Astrocyte (in vitro differentiated cells and primary cell): ENCODE measurements around the gene RHBG. TPM values are rescaled to one million over a fixed set of nuclear protein-coding genes. Genes with fewer than 3 reads are reported as not detected.
"Not testable (repeated sequence)": the region's sequence is repeated elsewhere in the genome, so short reads cannot be mapped to it uniquely, and the experiment has no call there.

Experiments
- DNase-seq: peaks from one replicate; pipeline ENCODE4 v3.0.0-alpha.2; 2010; ENCODE audit warnings: low read depth
- FAIRE-seq: peaks from 2 replicates; lab custom pipeline; 2011; peaks lifted over from hg19 to GRCh38; lab: Jason Lieb, UNC
- H2AFZ ChIP-seq: 2 replicates; pipeline ENCODE4 v1.6.0; 2012; ENCODE audit warnings: low read depth, low read length, inconsistent platforms
- H3K27ac ChIP-seq: 2 replicates; pipeline ENCODE4 v1.5.1; 2011; ENCODE audit warnings: low read depth, low read length, inconsistent platforms
- H3K27me3 ChIP-seq: 2 replicates; pipeline ENCODE4 v1.6.0; 2011; ENCODE audit warnings: low read length, inconsistent platforms; ENCODE audit not compliant: insufficient read depth
- H3K36me3 ChIP-seq: 2 replicates; pipeline ENCODE4 v1.5.1; 2011; ENCODE audit warnings: low read length, inconsistent platforms; ENCODE audit not compliant: insufficient read depth
- H3K4me1 ChIP-seq: 2 replicates; pipeline ENCODE4 v1.5.1; 2011; ENCODE audit warnings: low read length, inconsistent platforms; ENCODE audit not compliant: insufficient read depth
- H3K4me2 ChIP-seq: 2 replicates; pipeline ENCODE4 v1.6.0; 2012; ENCODE audit warnings: low read length, inconsistent platforms
- H3K4me3 ChIP-seq: 2 replicates; pipeline ENCODE4 v1.5.1; 2011; ENCODE audit warnings: low read depth, mild to moderate bottlenecking, low read length, inconsistent platforms; ENCODE audit not compliant: insufficient read depth
- H3K79me2 ChIP-seq: 2 replicates; pipeline ENCODE4 v1.6.0; 2012; ENCODE audit warnings: mild to moderate bottlenecking, low read length, inconsistent platforms; ENCODE audit not compliant: insufficient read depth
- H3K9ac ChIP-seq: 2 replicates; pipeline ENCODE4 v1.6.0; 2012; ENCODE audit warnings: mild to moderate bottlenecking, low read length, inconsistent platforms
- H3K9me3 ChIP-seq: 2 replicates; pipeline ENCODE4 v1.5.1; 2012; ENCODE audit warnings: low read depth, mild to moderate bottlenecking, low read length, inconsistent platforms; ENCODE audit not compliant: insufficient read depth
- H4K20me1 ChIP-seq: 2 replicates; pipeline ENCODE4 v1.6.0; 2012; ENCODE audit warnings: low read length, inconsistent platforms; ENCODE audit not compliant: insufficient read depth
- H3K27ac Mint-ChIP-seq: one replicate; pipeline ENCODE4 v1.8.0; 2021; ENCODE audit warnings: mild to moderate bottlenecking, mixed read lengths; ENCODE audit not compliant: unreplicated experiment
- H3K27me3 Mint-ChIP-seq: one replicate; pipeline ENCODE4 v1.8.0; 2021; ENCODE audit warnings: low read depth, mixed read lengths; ENCODE audit not compliant: unreplicated experiment
- H3K36me3 Mint-ChIP-seq: one replicate; pipeline ENCODE4 v1.8.0; 2021; ENCODE audit warnings: low read depth, mixed read lengths; ENCODE audit not compliant: unreplicated experiment
- H3K4me1 Mint-ChIP-seq: one replicate; pipeline ENCODE4 v1.8.0; 2021; ENCODE audit warnings: low read depth, mixed read lengths; ENCODE audit not compliant: unreplicated experiment
- H3K4me3 Mint-ChIP-seq: one replicate; pipeline ENCODE4 v1.8.0; 2021; ENCODE audit warnings: mild to moderate bottlenecking, moderate library complexity, mixed read lengths; ENCODE audit not compliant: unreplicated experiment
- H3K9me3 Mint-ChIP-seq: one replicate; pipeline ENCODE4 v1.8.0; 2021; ENCODE audit warnings: mild to moderate bottlenecking, mixed read lengths; ENCODE audit not compliant: unreplicated experiment
- EZH2 ChIP-seq: IDR thresholded peaks from 2 replicates; pipeline ENCODE4 v1.6.1; 2012; ENCODE audit warnings: mild to moderate bottlenecking, low read length, inconsistent platforms; ENCODE audit not compliant: insufficient read depth
- total RNA-seq: library from RNA; stranded (reverse); gene quantifications from 2 replicates; pipeline ENCODE4 v1.2.1, GENCODE V29; 2021
- TF ChIP-seq, protein P1 (sequence below): IDR thresholded peaks from 2 replicates; pipeline ENCODE4 v1.5.1; 2011; ENCODE audit warnings: low read depth, mild to moderate bottlenecking, inconsistent platforms, low read length, moderate library complexity; ENCODE audit not compliant: insufficient read depth

The RHBG gene
- total RNA-seq, 1 donor from 2014 or later = not detected

DNA sequence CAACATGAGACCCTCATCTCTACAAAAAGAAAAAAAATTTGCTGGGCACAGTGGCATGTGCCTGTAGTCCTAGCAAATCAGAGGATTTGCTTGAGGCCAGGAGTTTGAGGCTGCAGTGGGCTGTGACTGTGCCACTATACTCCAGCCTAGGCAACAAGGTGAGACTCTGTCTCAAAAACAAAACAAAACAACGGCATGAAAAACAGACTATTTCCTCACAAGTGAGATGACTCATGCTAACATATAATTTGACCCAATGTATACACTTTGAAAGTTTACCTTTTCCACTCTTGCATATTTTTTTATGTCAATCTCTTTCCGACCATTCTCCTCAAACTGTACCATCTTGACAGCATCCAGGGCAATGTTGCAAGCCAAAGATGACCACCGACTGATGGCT, 48.5 kb upstream of the RHBG start:
- FAIRE-seq = no peak
- no peak overlapping the region for H3K4me3 ChIP-seq
- peak overlapping the region; percentile 8 for H3K27ac ChIP-seq
- no peak for DNase-seq
- H4K20me1 ChIP-seq = peaks cover 54% of the 10 kb centered on the region
- H3K4me2 ChIP-seq = no peak overlapping the region
- no peak overlapping the region for H2AFZ ChIP-seq
- peaks cover 63% of the 10 kb centered on the region for H3K36me3 ChIP-seq
- peaks cover 17% of the 10 kb centered on the region for H3K79me2 ChIP-seq
- H3K9ac ChIP-seq = no peak overlapping the region
- no peaks in the 10 kb centered on the region for H3K4me1 Mint-ChIP-seq
- TF ChIP-seq EZH2 = no peak
- TF ChIP-seq, protein P1, sequence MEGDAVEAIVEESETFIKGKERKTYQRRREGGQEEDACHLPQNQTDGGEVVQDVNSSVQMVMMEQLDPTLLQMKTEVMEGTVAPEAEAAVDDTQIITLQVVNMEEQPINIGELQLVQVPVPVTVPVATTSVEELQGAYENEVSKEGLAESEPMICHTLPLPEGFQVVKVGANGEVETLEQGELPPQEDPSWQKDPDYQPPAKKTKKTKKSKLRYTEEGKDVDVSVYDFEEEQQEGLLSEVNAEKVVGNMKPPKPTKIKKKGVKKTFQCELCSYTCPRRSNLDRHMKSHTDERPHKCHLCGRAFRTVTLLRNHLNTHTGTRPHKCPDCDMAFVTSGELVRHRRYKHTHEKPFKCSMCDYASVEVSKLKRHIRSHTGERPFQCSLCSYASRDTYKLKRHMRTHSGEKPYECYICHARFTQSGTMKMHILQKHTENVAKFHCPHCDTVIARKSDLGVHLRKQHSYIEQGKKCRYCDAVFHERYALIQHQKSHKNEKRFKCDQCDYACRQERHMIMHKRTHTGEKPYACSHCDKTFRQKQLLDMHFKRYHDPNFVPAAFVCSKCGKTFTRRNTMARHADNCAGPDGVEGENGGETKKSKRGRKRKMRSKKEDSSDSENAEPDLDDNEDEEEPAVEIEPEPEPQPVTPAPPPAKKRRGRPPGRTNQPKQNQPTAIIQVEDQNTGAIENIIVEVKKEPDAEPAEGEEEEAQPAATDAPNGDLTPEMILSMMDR = no peak
- no peaks in the 10 kb centered on the region for H3K4me1 ChIP-seq
- no peak overlapping the region for H3K27ac Mint-ChIP-seq
- no peaks in the 10 kb centered on the region for H3K9me3 Mint-ChIP-seq
- peaks cover 12% of the 10 kb centered on the region for H3K36me3 Mint-ChIP-seq
- no peaks in the 10 kb centered on the region for H3K9me3 ChIP-seq
- no peaks in the 10 kb centered on the region for H3K27me3 ChIP-seq
- no peak overlapping the region for H3K4me3 Mint-ChIP-seq
- H3K27me3 Mint-ChIP-seq = no peaks in the 10 kb centered on the region

DNA sequence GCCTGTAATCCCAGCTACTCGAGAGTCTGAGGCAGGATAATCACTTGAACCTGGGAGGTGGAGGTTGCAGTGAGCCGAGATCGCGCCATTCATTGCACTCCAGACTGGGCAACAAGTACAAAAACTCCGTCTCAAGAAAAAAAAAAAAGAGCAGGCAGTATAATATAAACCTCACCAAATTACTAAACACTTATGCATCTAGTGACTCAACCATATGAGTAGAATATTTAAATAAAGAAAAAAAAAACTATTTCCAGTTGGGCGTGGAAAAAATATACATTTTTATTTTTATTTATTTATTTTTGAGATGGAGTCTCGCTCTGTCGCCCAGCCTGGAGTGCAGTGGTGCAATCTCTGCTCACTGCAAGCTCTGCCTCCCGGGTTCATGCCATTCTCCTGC, 45.8 kb upstream of the RHBG start:
- H2AFZ ChIP-seq, FAIRE-seq, H3K27ac Mint-ChIP-seq, H3K4me1 ChIP-seq, H3K4me3 Mint-ChIP-seq, H3K9me3 ChIP-seq, H3K4me1 Mint-ChIP-seq, H3K4me2 ChIP-seq, H3K9ac ChIP-seq, H3K27me3 Mint-ChIP-seq, H3K4me3 ChIP-seq, H3K27ac ChIP-seq, H3K9me3 Mint-ChIP-seq, H3K27me3 ChIP-seq: not testable (repeated sequence)
- Histone ChIP-seq H4K20me1 (peaks cover 44% of the 10 kb centered on the region), H3K79me2 (peaks cover 17% of the 10 kb centered on the region), H3K36me3 (peaks cover 46% of the 10 kb centered on the region)
- H3K36me3 Mint-ChIP-seq = peaks cover 13% of the 10 kb centered on the region
- peak; percentile 31 for DNase-seq

- H3K4me3 Mint-ChIP-seq = peak overlapping the region; percentile 100
- TF ChIP-seq EZH2 = no peak
- TF ChIP-seq, protein P1 = peak; percentile 14
- no peak overlapping the region for H2AFZ ChIP-seq
- H4K20me1 ChIP-seq = peaks cover 47% of the 10 kb centered on the region
- DNase-seq = no peak
- peak overlapping the region; percentile 10 for H3K27ac Mint-ChIP-seq
- peak overlapping the region; percentile 86 for H3K4me2 ChIP-seq
- H3K9ac ChIP-seq = peak overlapping the region; percentile 42
- H3K27ac ChIP-seq = no peak overlapping the region
- peaks cover 10% of the 10 kb centered on the region for H3K36me3 Mint-ChIP-seq
- H3K79me2 ChIP-seq = peaks cover 47% of the 10 kb centered on the region
- peaks cover 17% of the 10 kb centered on the region for H3K4me1 ChIP-seq
- H3K4me1 Mint-ChIP-seq = peaks cover 1% of the 10 kb centered on the region
- peaks cover 39% of the 10 kb centered on the region for H3K36me3 ChIP-seq
- H3K27me3 ChIP-seq = no peaks in the 10 kb centered on the region
- H3K27me3 Mint-ChIP-seq = no peaks in the 10 kb centered on the region
- FAIRE-seq = no peak
- H3K4me3 ChIP-seq = peak overlapping the region; percentile 93
- H3K9me3 ChIP-seq = no peaks in the 10 kb centered on the region
- H3K9me3 Mint-ChIP-seq = peaks cover 2% of the 10 kb centered on the region
These were observed 32.8 kb upstream of the RHBG start for GRCh38 chr1:156336242-156336641.
